ENCODE data around the gene GNAQ. TPM values are rescaled to one million over a fixed set of nuclear protein-coding genes. Genes with fewer than 3 reads are reported as not detected.

The GNAQ gene
- total RNA-seq, 1 experiment from 2014 or later, result 55.5 TPM

GRCh38 chr9:77945798-77946197 lies 85.8 kb downstream of the GNAQ start (continued):
- TF ChIP-seq, protein P1, sequence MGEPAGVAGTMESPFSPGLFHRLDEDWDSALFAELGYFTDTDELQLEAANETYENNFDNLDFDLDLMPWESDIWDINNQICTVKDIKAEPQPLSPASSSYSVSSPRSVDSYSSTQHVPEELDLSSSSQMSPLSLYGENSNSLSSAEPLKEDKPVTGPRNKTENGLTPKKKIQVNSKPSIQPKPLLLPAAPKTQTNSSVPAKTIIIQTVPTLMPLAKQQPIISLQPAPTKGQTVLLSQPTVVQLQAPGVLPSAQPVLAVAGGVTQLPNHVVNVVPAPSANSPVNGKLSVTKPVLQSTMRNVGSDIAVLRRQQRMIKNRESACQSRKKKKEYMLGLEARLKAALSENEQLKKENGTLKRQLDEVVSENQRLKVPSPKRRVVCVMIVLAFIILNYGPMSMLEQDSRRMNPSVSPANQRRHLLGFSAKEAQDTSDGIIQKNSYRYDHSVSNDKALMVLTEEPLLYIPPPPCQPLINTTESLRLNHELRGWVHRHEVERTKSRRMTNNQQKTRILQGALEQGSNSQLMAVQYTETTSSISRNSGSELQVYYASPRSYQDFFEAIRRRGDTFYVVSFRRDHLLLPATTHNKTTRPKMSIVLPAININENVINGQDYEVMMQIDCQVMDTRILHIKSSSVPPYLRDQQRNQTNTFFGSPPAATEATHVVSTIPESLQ (CRISPR knock-in tag; IDR thresholded peaks at IDR 0.05), result no peak
- TF ChIP-seq NFATC4 (CRISPR knock-in tag; IDR thresholded peaks at IDR 0.05) (no peak), STAT6 (CRISPR knock-in tag; conservative IDR thresholded peaks at IDR 0.05; ENCODE audit: low read depth) (no peak)

- no peaks in the 10 kb centered on the region for H3K9me3 Mint-ChIP-seq
- ChIA-PET POLR2A (no interaction called here), CTCF (interaction anchor here (0.9 to 2.9 kb wide), 4 partner anchors 28 to 91 kb away, joined by 3 to 10 read pairs (median 8); no protein-coding TSS in a partner anchor)
- no peak for TF ChIP-seq HMGXB4 (CRISPR knock-in tag; IDR thresholded peaks at IDR 0.05)
- TF ChIP-seq, protein P2, sequence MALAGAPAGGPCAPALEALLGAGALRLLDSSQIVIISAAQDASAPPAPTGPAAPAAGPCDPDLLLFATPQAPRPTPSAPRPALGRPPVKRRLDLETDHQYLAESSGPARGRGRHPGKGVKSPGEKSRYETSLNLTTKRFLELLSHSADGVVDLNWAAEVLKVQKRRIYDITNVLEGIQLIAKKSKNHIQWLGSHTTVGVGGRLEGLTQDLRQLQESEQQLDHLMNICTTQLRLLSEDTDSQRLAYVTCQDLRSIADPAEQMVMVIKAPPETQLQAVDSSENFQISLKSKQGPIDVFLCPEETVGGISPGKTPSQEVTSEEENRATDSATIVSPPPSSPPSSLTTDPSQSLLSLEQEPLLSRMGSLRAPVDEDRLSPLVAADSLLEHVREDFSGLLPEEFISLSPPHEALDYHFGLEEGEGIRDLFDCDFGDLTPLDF (CRISPR knock-in tag; IDR thresholded peaks at IDR 0.05), result no peak
- no peak for TF ChIP-seq ZNF121 (CRISPR knock-in tag; IDR thresholded peaks at IDR 0.05)
- TF ChIP-seq, protein P3, sequence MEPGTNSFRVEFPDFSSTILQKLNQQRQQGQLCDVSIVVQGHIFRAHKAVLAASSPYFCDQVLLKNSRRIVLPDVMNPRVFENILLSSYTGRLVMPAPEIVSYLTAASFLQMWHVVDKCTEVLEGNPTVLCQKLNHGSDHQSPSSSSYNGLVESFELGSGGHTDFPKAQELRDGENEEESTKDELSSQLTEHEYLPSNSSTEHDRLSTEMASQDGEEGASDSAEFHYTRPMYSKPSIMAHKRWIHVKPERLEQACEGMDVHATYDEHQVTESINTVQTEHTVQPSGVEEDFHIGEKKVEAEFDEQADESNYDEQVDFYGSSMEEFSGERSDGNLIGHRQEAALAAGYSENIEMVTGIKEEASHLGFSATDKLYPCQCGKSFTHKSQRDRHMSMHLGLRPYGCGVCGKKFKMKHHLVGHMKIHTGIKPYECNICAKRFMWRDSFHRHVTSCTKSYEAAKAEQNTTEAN (CRISPR knock-in tag; IDR thresholded peaks at IDR 0.05), result no peak
- TF ChIP-seq, protein P1 (CRISPR knock-in tag; IDR thresholded peaks at IDR 0.05), result no peak
- TF ChIP-seq CREM (CRISPR knock-in tag; IDR thresholded peaks at IDR 0.05), result no peak
- TF ChIP-seq SMAD3 (CRISPR knock-in tag; IDR thresholded peaks at IDR 0.05; ENCODE audit: borderline replicate concordance), result no peak
- TF ChIP-seq SP1 (CRISPR knock-in tag; conservative IDR thresholded peaks at IDR 0.05), result no peak
- no peak for TF ChIP-seq MLX (CRISPR knock-in tag; IDR thresholded peaks at IDR 0.05)
- TF ChIP-seq KAT7 (CRISPR knock-in tag; IDR thresholded peaks at IDR 0.05; ENCODE audit: borderline replicate concordance), result no peak
- no peak for TF ChIP-seq CBFB (CRISPR knock-in tag; IDR thresholded peaks at IDR 0.05; ENCODE audit: low read depth)
- TF ChIP-seq NFYB (CRISPR knock-in tag; conservative IDR thresholded peaks at IDR 0.05; ENCODE audit: low read depth), result no peak
- H3K4me3 Mint-ChIP-seq, result no peak overlapping the region
- ATAC-seq, result peak; percentile 80
- peaks cover 55% of the 10 kb centered on the region for H3K4me1 Mint-ChIP-seq
- H3K27me3 Mint-ChIP-seq (ENCODE audit: low read depth), result no peaks in the 10 kb centered on the region
- H3K36me3 Mint-ChIP-seq, result 0 out of 2 replicates have a peak, but pooled peaks cover 2% of the 10 kb centered on the region
- peak overlapping the region; percentile 43 for H3K27ac Mint-ChIP-seq
- peak; percentile 44 for DNase-seq (ENCODE audit: low spot score)
Measured at GRCh38 chr9:77944556-77945243, 86.9 kb downstream of the GNAQ start.

Data from WTC11 (cell line).